ENCODE measurements around the gene YAF2. TPM values are rescaled to one million over a fixed set of nuclear protein-coding genes. Genes with fewer than 3 reads are reported as not detected.

YAF2 gene
- total and polyA plus RNA-seq, 2 of the 13 experiments (the other 11 are each of a cell fraction or from before 2014, with no cell fraction given) = 8.4 to 11.7 TPM

- no peak for TF ChIP-seq ZNF614 (CRISPR knock-in tag; IDR thresholded peaks at IDR 0.05; ENCODE audit: borderline replicate concordance)
- 0 out of 2 replicates have a peak, but pooled peaks have one; percentile 65 for TF ChIP-seq ZNF589 (CRISPR knock-in tag; conservative IDR thresholded peaks at IDR 0.05)
- no peak for TF ChIP-seq ZNF24 (IDR thresholded peaks at IDR 0.05)
- TF ChIP-seq MED8 (CRISPR knock-in tag; IDR thresholded peaks at IDR 0.05; ENCODE audit: insufficient replicate concordance) = no peak
- peak; percentile 91; the same call in 1 of the 2 replicates for TF ChIP-seq NFKB2 (CRISPR knock-in tag; IDR thresholded peaks at IDR 0.05; ENCODE audit: borderline replicate concordance)
- no peak for TF ChIP-seq FOXO4 (CRISPR knock-in tag; conservative IDR thresholded peaks at IDR 0.05)
- 0 out of 2 replicates have a peak, but pooled peaks have one; percentile 51 for TF ChIP-seq ZNF703 (CRISPR knock-in tag; IDR thresholded peaks at IDR 0.05; ENCODE audit: borderline replicate concordance)
- 0 out of 2 replicates have a peak, but pooled peaks have one; percentile 5 for TF ChIP-seq STAG1 (CRISPR knock-in tag; IDR thresholded peaks at IDR 0.05)
- TF ChIP-seq ZHX1 (CRISPR knock-in tag; IDR thresholded peaks at IDR 0.05; ENCODE audit: low read depth) = peak; percentile 64; the same call in 1 of the 2 replicates
- TF ChIP-seq MNT (IDR thresholded peaks at IDR 0.05) = no peak
- TF ChIP-seq ZBTB37 (CRISPR knock-in tag; IDR thresholded peaks at IDR 0.05) = no peak
- peak; percentile 19; the same call in 1 of the 2 replicates for TF ChIP-seq CBX5 (CRISPR knock-in tag; IDR thresholded peaks at IDR 0.05; ENCODE audit: borderline replicate concordance)
- TF ChIP-seq TCF7L2 (IDR thresholded peaks at IDR 0.05; ENCODE audit: low read depth, low read length) = no peak
- no peak for TF ChIP-seq PREB (CRISPR knock-in tag; IDR thresholded peaks at IDR 0.05)
- TF ChIP-seq HMGA1 (CRISPR knock-in tag; conservative IDR thresholded peaks at IDR 0.05) = no peak
- TF ChIP-seq ZNF296 (CRISPR knock-in tag; conservative IDR thresholded peaks at IDR 0.05) = no peak
Measured at GRCh38 chr12:42144408-42145196, 93.4 kb downstream of the YAF2 start, which contains the start of gene GXYLT1 (continued).

Measured in HepG2 (cell line).